ENCODE results near the gene CAPZA3. TPM values are rescaled to one million over a fixed set of nuclear protein-coding genes. Genes with fewer than 3 reads are reported as not detected.
"Not testable (repeated sequence)": the region's sequence is repeated elsewhere in the genome, so short reads cannot be mapped to it uniquely, and the experiment has no call there.

CAPZA3 gene
- total RNA-seq, result not detected
- not detected for polyA plus RNA-seq

- H3K27me3 ChIP-seq (ENCODE audit: control insufficient read depth, insufficient read depth, low read length), result no peaks in the 10 kb centered on the region
- Mint-ChIP-seq H3K27me3 (no peaks in the 10 kb centered on the region), H3K4me3 (no peak within 1 kb of the TSS), H3K36me3 (no peaks in the 10 kb centered on the region), H3K27ac (no peak within 1 kb of the TSS), H3K4me1 (no peaks in the 10 kb centered on the region), H3K9me3 (peaks cover 0 to 14% (median 6%) of the 10 kb centered on the region in 7 donors)
- no peak for ATAC-seq (ENCODE audit: low read depth in 2 of 2)
- no peaks in the 10 kb centered on the region for H3K36me3 ChIP-seq (ENCODE audit: control insufficient read depth, insufficient read depth, low read length)
- H3K4me1 ChIP-seq (ENCODE audit: control insufficient read depth, insufficient read depth, low read length, poor library complexity, severe bottlenecking), result no peaks in the 10 kb centered on the region
- H3K9me3 ChIP-seq (ENCODE audit: control insufficient read depth in 2 of 2, low read length in 2 of 2), result no peaks in the 10 kb centered on the region
- no peak for DNase-seq
- H3K4me3 ChIP-seq (ENCODE audit: low read depth, low read length), result no peak within 1 kb of the TSS
- no peak within 1 kb of the TSS for H3K27ac ChIP-seq (ENCODE audit: insufficient read depth, low read length, poor library complexity, severe bottlenecking)
These were observed at the start of gene CAPZA3, which contains the start of gene PLCZ1 for GRCh38 chr12:18737819-18738218. TSS of gene CAPZA3 (plus strand) at chr12:18738119. CDS start at chr12:18738269, 150 bp downstream. TSS of gene PLCZ1 (minus strand) at chr12:18738012. CDS start at chr12:18737371, 641 bp downstream.

GRCh38 chr12:18689771-18690170, 48.1 kb upstream of the CAPZA3 start:
- Mint-ChIP-seq H3K36me3 (no peaks in the 10 kb centered on the region), H3K27ac (no peak overlapping the region), H3K4me1 (no peaks in the 10 kb centered on the region), H3K9me3 (peaks cover 2 to 28% (median 11%) of the 10 kb centered on the region in 7 donors), H3K4me3 (no peak overlapping the region), H3K27me3 (no peaks in the 10 kb centered on the region)
- Histone ChIP-seq H3K4me1 (ENCODE audit: control insufficient read depth, insufficient read depth, low read length, poor library complexity, severe bottlenecking) (no peaks in the 10 kb centered on the region), H3K27me3 (ENCODE audit: control insufficient read depth, insufficient read depth, low read length) (no peaks in the 10 kb centered on the region), H3K4me3 (ENCODE audit: low read depth, low read length) (no peak overlapping the region), H3K36me3 (ENCODE audit: control insufficient read depth, insufficient read depth, low read length) (no peaks in the 10 kb centered on the region), H3K9me3 (ENCODE audit: control insufficient read depth in 2 of 2, low read length in 2 of 2) (no peaks in the 10 kb centered on the region), H3K27ac (ENCODE audit: insufficient read depth, low read length, poor library complexity, severe bottlenecking) (no peak overlapping the region)
- DNase-seq, result no peak
- no peak for ATAC-seq (ENCODE audit: low read depth in 2 of 2)

GRCh38 chr12:18690653-18691052, 47.3 kb upstream of the CAPZA3 start:
- DNase-seq (no peak), ATAC-seq (ENCODE audit: low read depth in 2 of 2) (no peak)
- H3K4me3 Mint-ChIP-seq, result peak overlapping the region in 1 of 4 donors; percentile 11
- H3K4me3 ChIP-seq (ENCODE audit: low read depth, low read length), result no peak overlapping the region
- H3K36me3 ChIP-seq (ENCODE audit: control insufficient read depth, insufficient read depth, low read length), result no peaks in the 10 kb centered on the region
- H3K27ac ChIP-seq (ENCODE audit: insufficient read depth, low read length, poor library complexity, severe bottlenecking), result no peak overlapping the region
- H3K9me3 Mint-ChIP-seq, result peaks cover 2 to 27% (median 11%) of the 10 kb centered on the region in 7 donors
- no peak overlapping the region for H3K27ac Mint-ChIP-seq
- no peaks in the 10 kb centered on the region for H3K4me1 Mint-ChIP-seq
- H3K27me3 Mint-ChIP-seq, result no peaks in the 10 kb centered on the region
- no peaks in the 10 kb centered on the region for H3K4me1 ChIP-seq (ENCODE audit: control insufficient read depth, insufficient read depth, low read length, poor library complexity, severe bottlenecking)
- no peaks in the 10 kb centered on the region for H3K9me3 ChIP-seq (ENCODE audit: control insufficient read depth in 2 of 2, low read length in 2 of 2)
- no peaks in the 10 kb centered on the region for H3K36me3 Mint-ChIP-seq
- H3K27me3 ChIP-seq (ENCODE audit: control insufficient read depth, insufficient read depth, low read length), result no peaks in the 10 kb centered on the region

- ATAC-seq (ENCODE audit: low read depth in 2 of 2); H3K36me3 Mint-ChIP-seq; DNase-seq; H3K27ac Mint-ChIP-seq; H3K27me3 ChIP-seq (ENCODE audit: control insufficient read depth, insufficient read depth, low read length); H3K36me3 ChIP-seq (ENCODE audit: control insufficient read depth, insufficient read depth, low read length); H3K4me3 Mint-ChIP-seq; H3K27ac ChIP-seq (ENCODE audit: insufficient read depth, low read length, poor library complexity, severe bottlenecking); H3K27me3 Mint-ChIP-seq; H3K4me1 ChIP-seq (ENCODE audit: control insufficient read depth, insufficient read depth, low read length, poor library complexity, severe bottlenecking); H3K4me1 Mint-ChIP-seq; H3K9me3 ChIP-seq (ENCODE audit: control insufficient read depth in 2 of 2, low read length in 2 of 2); H3K4me3 ChIP-seq (ENCODE audit: low read depth, low read length): not testable (repeated sequence)
- peaks cover 3 to 23% (median 11%) of the 10 kb centered on the region in 7 donors for H3K9me3 Mint-ChIP-seq
These were observed 43.9 kb upstream of the CAPZA3 start for GRCh38 chr12:18693986-18694385.

- Mint-ChIP-seq H3K4me3 (no peak overlapping the region), H3K27ac (no peak overlapping the region), H3K9me3 (peaks cover 1 to 20% (median 6%) of the 10 kb centered on the region in 7 donors), H3K27me3 (no peaks in the 10 kb centered on the region), H3K4me1 (no peaks in the 10 kb centered on the region), H3K36me3 (no peaks in the 10 kb centered on the region)
- no peak overlapping the region for H3K4me3 ChIP-seq (ENCODE audit: low read depth, low read length)
- H3K9me3 ChIP-seq (ENCODE audit: control insufficient read depth in 2 of 2, low read length in 2 of 2), result no peaks in the 10 kb centered on the region
- H3K27ac ChIP-seq (ENCODE audit: insufficient read depth, low read length, poor library complexity, severe bottlenecking), result no peak overlapping the region
- no peaks in the 10 kb centered on the region for H3K36me3 ChIP-seq (ENCODE audit: control insufficient read depth, insufficient read depth, low read length)
- H3K27me3 ChIP-seq (ENCODE audit: control insufficient read depth, insufficient read depth, low read length), result no peaks in the 10 kb centered on the region
- DNase-seq (no peak), ATAC-seq (ENCODE audit: low read depth in 2 of 2) (no peak)
- no peaks in the 10 kb centered on the region for H3K4me1 ChIP-seq (ENCODE audit: control insufficient read depth, insufficient read depth, low read length, poor library complexity, severe bottlenecking)
These were observed 40.8 kb upstream of the CAPZA3 start for GRCh38 chr12:18696971-18697602.

- Mint-ChIP-seq H3K4me1 (no peaks in the 10 kb centered on the region), H3K27me3 (no peaks in the 10 kb centered on the region), H3K27ac (no peak overlapping the region), H3K4me3 (no peak overlapping the region), H3K36me3 (no peaks in the 10 kb centered on the region), H3K9me3 (peaks cover 0 to 23% (median 5%) of the 10 kb centered on the region in 7 donors)
- Histone ChIP-seq H3K27me3 (ENCODE audit: control insufficient read depth, insufficient read depth, low read length) (no peaks in the 10 kb centered on the region), H3K4me1 (ENCODE audit: control insufficient read depth, insufficient read depth, low read length, poor library complexity, severe bottlenecking) (no peaks in the 10 kb centered on the region), H3K9me3 (ENCODE audit: control insufficient read depth in 2 of 2, low read length in 2 of 2) (no peaks in the 10 kb centered on the region), H3K36me3 (ENCODE audit: control insufficient read depth, insufficient read depth, low read length) (no peaks in the 10 kb centered on the region), H3K27ac (ENCODE audit: insufficient read depth, low read length, poor library complexity, severe bottlenecking) (no peak overlapping the region), H3K4me3 (ENCODE audit: low read depth, low read length) (no peak overlapping the region)
- DNase-seq (no peak), ATAC-seq (ENCODE audit: low read depth in 2 of 2) (no peak)
These were observed 37.6 kb upstream of the CAPZA3 start for GRCh38 chr12:18700271-18700670.

- H3K9me3 Mint-ChIP-seq, result peaks cover 4 to 33% (median 6%) of the 10 kb centered on the region in 7 donors
- H3K36me3 Mint-ChIP-seq, result no peaks in the 10 kb centered on the region
- H3K4me3 Mint-ChIP-seq, result no peak overlapping the region
- Histone ChIP-seq H3K4me1 (ENCODE audit: control insufficient read depth, insufficient read depth, low read length, poor library complexity, severe bottlenecking) (no peaks in the 10 kb centered on the region), H3K27me3 (ENCODE audit: control insufficient read depth, insufficient read depth, low read length) (no peaks in the 10 kb centered on the region), H3K27ac (ENCODE audit: insufficient read depth, low read length, poor library complexity, severe bottlenecking) (no peak overlapping the region), H3K9me3 (ENCODE audit: control insufficient read depth in 2 of 2, low read length in 2 of 2) (no peaks in the 10 kb centered on the region), H3K36me3 (ENCODE audit: control insufficient read depth, insufficient read depth, low read length) (no peaks in the 10 kb centered on the region), H3K4me3 (ENCODE audit: low read depth, low read length) (no peak overlapping the region)
- ATAC-seq (ENCODE audit: low read depth in 2 of 2) (no peak), DNase-seq (no peak)
- no peaks in the 10 kb centered on the region for H3K4me1 Mint-ChIP-seq
- H3K27me3 Mint-ChIP-seq, result no peaks in the 10 kb centered on the region
- H3K27ac Mint-ChIP-seq, result no peak overlapping the region
These were observed 34.6 kb upstream of the CAPZA3 start for GRCh38 chr12:18703321-18703720.

GRCh38 chr12:18703911-18704310, 34.0 kb upstream of the CAPZA3 start:
- H3K4me1 ChIP-seq (ENCODE audit: control insufficient read depth, insufficient read depth, low read length, poor library complexity, severe bottlenecking), result no peaks in the 10 kb centered on the region
- Mint-ChIP-seq H3K27ac (no peak overlapping the region), H3K4me3 (no peak overlapping the region), H3K27me3 (no peaks in the 10 kb centered on the region), H3K36me3 (no peaks in the 10 kb centered on the region), H3K4me1 (no peaks in the 10 kb centered on the region), H3K9me3 (peaks cover 5 to 32% (median 6%) of the 10 kb centered on the region in 7 donors)
- no peaks in the 10 kb centered on the region for H3K27me3 ChIP-seq (ENCODE audit: control insufficient read depth, insufficient read depth, low read length)
- no peak for DNase-seq
- H3K4me3 ChIP-seq (ENCODE audit: low read depth, low read length), result no peak overlapping the region
- no peak for ATAC-seq (ENCODE audit: low read depth in 2 of 2)
- H3K36me3 ChIP-seq (ENCODE audit: control insufficient read depth, insufficient read depth, low read length), result no peaks in the 10 kb centered on the region
- H3K27ac ChIP-seq (ENCODE audit: insufficient read depth, low read length, poor library complexity, severe bottlenecking), result no peak overlapping the region
- no peaks in the 10 kb centered on the region for H3K9me3 ChIP-seq (ENCODE audit: control insufficient read depth in 2 of 2, low read length in 2 of 2)
